GM12873 (cell line): ENCODE measurements around the gene ACADVL.

Experiments used
- TF ChIP-seq, protein P1 (sequence below): IDR thresholded peaks from 2 replicates; pipeline ENCODE4 v1.5.1; 2012; ENCODE audit warnings: low read depth, mild to moderate bottlenecking, moderate library complexity, low read length, control low read depth; ENCODE audit not compliant: insufficient read depth; ENCODE audit errors: missing control alignments

Gene ACADVL

GRCh38 chr17:7254511-7254910, 34.8 kb downstream of the ACADVL start:
- TF ChIP-seq, protein P1, sequence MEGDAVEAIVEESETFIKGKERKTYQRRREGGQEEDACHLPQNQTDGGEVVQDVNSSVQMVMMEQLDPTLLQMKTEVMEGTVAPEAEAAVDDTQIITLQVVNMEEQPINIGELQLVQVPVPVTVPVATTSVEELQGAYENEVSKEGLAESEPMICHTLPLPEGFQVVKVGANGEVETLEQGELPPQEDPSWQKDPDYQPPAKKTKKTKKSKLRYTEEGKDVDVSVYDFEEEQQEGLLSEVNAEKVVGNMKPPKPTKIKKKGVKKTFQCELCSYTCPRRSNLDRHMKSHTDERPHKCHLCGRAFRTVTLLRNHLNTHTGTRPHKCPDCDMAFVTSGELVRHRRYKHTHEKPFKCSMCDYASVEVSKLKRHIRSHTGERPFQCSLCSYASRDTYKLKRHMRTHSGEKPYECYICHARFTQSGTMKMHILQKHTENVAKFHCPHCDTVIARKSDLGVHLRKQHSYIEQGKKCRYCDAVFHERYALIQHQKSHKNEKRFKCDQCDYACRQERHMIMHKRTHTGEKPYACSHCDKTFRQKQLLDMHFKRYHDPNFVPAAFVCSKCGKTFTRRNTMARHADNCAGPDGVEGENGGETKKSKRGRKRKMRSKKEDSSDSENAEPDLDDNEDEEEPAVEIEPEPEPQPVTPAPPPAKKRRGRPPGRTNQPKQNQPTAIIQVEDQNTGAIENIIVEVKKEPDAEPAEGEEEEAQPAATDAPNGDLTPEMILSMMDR, result no peak

DNA sequence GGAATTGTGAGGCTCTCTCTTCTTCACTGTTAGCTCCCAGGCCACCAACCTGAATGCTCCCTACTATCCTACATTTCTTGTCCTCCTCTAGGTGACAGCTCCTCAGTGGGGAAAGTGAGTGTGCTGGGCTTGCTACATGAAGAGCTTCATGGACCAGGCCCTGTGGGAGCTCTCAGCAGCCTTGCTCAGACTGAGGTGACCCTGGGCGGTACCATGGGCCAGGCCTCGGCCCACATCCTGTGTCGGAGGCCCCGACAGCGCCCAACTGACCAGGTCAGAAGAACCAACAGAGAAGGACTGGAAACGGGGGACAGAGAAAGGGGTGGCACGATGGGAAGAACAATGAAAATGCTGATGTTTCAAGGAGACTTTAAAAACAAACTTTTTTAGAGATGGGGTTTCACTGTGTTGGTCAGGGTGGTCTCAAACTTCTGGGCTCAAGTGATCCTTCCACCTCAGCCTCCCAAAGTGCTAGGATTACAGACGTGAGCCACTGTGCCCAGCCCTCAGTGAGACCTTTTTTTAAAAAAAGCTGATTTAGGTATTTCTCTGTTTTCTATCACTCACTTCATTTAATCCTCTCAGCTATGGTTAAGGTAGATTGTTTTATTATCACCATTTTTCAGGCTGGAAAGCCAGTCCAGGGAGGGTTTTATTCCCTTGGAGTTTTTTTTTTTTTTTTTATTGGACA, 37.2 kb downstream of the ACADVL start:
- TF ChIP-seq, protein P1, result no peak

- TF ChIP-seq, protein P1, result no peak
Measured at GRCh38 chr17:7258731-7259554, 39.2 kb downstream of the ACADVL start.

GRCh38 chr17:7259555-7259889, 39.8 kb downstream of the ACADVL start:
- TF ChIP-seq, protein P1, result no peak

DNA sequence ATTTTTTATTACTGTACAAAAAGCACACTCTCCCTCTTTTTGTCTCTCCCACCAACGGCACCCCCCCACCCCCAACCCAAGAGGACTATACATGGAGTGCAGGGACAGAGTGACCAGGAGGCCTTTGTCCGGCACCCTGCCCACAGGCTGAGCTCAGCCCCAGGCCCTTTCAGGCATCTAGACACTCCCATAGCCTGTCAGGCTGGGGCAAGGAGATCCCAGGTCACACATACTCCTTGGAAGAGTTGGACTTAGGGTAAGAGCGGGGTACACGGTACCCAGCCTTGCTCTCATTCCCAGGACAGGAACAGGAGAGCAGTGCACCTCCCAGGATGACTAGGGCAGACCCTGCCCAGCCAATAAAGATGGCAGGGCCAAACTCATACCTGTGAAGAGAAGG, 40.4 kb downstream of the ACADVL start:
- TF ChIP-seq, protein P1, result no peak

DNA sequence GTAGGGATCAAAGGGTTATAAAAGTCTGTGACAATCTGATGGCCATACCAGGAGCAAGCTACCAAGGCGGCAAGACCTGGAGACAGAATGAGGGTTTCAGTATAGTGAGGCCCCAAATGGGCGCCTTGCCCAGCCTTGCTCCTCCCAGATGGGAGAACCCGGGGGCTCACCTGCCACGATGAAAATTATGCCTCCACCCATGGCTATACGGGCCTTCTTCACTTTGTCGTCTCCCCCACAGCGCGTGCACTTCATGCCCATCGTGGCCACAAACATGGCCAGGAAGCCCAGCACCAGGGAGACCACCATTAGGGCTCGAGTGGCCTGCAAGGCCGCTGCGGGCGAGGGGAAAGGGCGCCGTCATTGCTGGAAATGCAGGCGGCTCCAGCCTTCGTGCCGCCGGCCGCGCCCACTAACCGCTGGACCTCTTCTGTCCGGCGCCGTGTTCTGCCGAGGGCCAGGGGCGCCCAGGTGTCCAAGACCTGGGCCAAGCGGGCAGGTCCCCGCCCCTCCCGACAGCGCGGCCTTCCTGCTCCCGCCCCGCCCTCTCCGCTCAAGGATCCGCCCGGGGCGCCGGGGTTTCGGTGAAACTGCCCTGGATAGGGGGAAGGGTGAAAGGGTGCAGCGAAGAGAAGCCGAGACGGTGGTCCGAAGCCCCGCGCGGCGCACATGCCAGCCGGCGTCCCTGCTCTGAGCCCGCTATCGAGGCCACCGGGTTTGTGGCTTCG, 41.1 kb downstream of the ACADVL start:
- TF ChIP-seq, protein P1, result no peak
